HepG2 (cell line): Measurements from ENCODE around the gene DLL3. TPM values are rescaled to one million over a fixed set of nuclear protein-coding genes. Genes with fewer than 3 reads are reported as not detected.

Source experiments
- ATF4 ChIP-seq, 2 experiments: fragments of 450-650 bp in 1 of 2; sonication (generic) in 1 of 2; formaldehyde crosslinking; IDR thresholded peaks; 2 replicates each; pipeline versions ENCODE4 v1.5.0 to v1.8.0; 2020 to 2022; ENCODE audit warnings: mild to moderate bottlenecking in 1 of 2, missing genetic modification reagents in 1 of 2
- EP300 ChIP-seq, 3 experiments: sonication (generic) in 1 of 3; formaldehyde crosslinking in 1 of 3; IDR thresholded peaks; 2 replicates each; pipeline versions ENCODE4 v1.5.1 to v1.6.1; 2011 to 2020; ENCODE audit warnings: low read depth in 2 of 3, low read length in 2 of 3, borderline replicate concordance in 1 of 3, improper control_type of control experiment in 1 of 3, mild to moderate bottlenecking in 1 of 3, missing genetic modification reagents in 1 of 3, moderate library complexity in 1 of 3
- FOXA3 ChIP-seq: IDR thresholded peaks from 2 replicates; pipeline ENCODE4 v1.6.1; 2016; ENCODE audit warnings: missing genetic modification reagents, missing compliant biosample characterization
- HOXA9 ChIP-seq: sonication (generic); formaldehyde crosslinking; IDR thresholded peaks from 2 replicates; pipeline ENCODE4 v1.8.1; 2022; ENCODE audit warnings: missing genetic modification reagents, mild to moderate bottlenecking, moderate library complexity, borderline replicate concordance
- MLXIP ChIP-seq: sonication (generic); formaldehyde crosslinking; IDR thresholded peaks from 2 replicates; pipeline ENCODE4 v1.9.0; 2021; ENCODE audit warnings: missing genetic modification reagents, borderline replicate concordance
- NFE2L1 ChIP-seq: sonication (generic); formaldehyde crosslinking; IDR thresholded peaks from 2 replicates; pipeline ENCODE4 v1.4.0; 2020; ENCODE audit warnings: missing genetic modification reagents, mild to moderate bottlenecking, borderline replicate concordance
- RARA ChIP-seq: IDR thresholded peaks from 2 replicates; pipeline ENCODE4 v1.6.1; 2016; ENCODE audit warnings: missing genetic modification reagents, missing compliant biosample characterization
- RXRA ChIP-seq: sonication (generic); formaldehyde crosslinking; IDR thresholded peaks from 2 replicates; pipeline ENCODE4 v1.5.1; 2020; ENCODE audit warnings: missing genetic modification reagents
- SOX13 ChIP-seq, 3 experiments: fragments of 450-650 bp in 1 of 3; sonication (generic) in 1 of 3; formaldehyde crosslinking in 1 of 3; IDR thresholded peaks in 2 of 3; conservative IDR thresholded peaks in 1 of 3; 2 replicates each; pipeline versions ENCODE4 v1.5.0 to v1.6.1; 2016 to 2020; ENCODE audit warnings: antibody characterized with exemption in 1 of 3, mild to moderate bottlenecking in 1 of 3, missing compliant biosample characterization in 1 of 3, missing genetic modification reagents in 1 of 3, moderate library complexity in 1 of 3
- SP2 ChIP-seq: sonication (generic); formaldehyde crosslinking; IDR thresholded peaks from 2 replicates; pipeline ENCODE4 v1.5.1; 2020; ENCODE audit warnings: mild to moderate bottlenecking, missing genetic modification reagents
- TCF12 ChIP-seq, 2 experiments: fragments of 450-650 bp in 1 of 2; sonication (generic) in 1 of 2; formaldehyde crosslinking in 1 of 2; IDR thresholded peaks; 2 replicates each; pipeline versions ENCODE4 v1.6.1 to v1.8.0; 2017 to 2022; ENCODE audit warnings: antibody characterized with exemption in 1 of 2, mild to moderate bottlenecking in 1 of 2, missing genetic modification reagents in 1 of 2, moderate library complexity in 1 of 2
- THAP7 ChIP-seq: sonication (generic); formaldehyde crosslinking; IDR thresholded peaks from 2 replicates; pipeline ENCODE4 v1.8.1; 2023; ENCODE audit warnings: mild to moderate bottlenecking, missing genetic modification reagents
- TSC22D2 ChIP-seq: sonication (generic); formaldehyde crosslinking; IDR thresholded peaks from 2 replicates; pipeline ENCODE4 v1.5.1; 2020; ENCODE audit warnings: missing genetic modification reagents, mild to moderate bottlenecking, borderline replicate concordance
- ZFP91 ChIP-seq: sonication (generic); formaldehyde crosslinking; IDR thresholded peaks from 2 replicates; pipeline ENCODE4 v1.9.0; 2022; ENCODE audit warnings: missing genetic modification reagents, mild to moderate bottlenecking, borderline replicate concordance
- ZNF281 ChIP-seq: sonication (generic); formaldehyde crosslinking; IDR thresholded peaks from 2 replicates; pipeline ENCODE4 v1.4.0; 2020; ENCODE audit warnings: missing genetic modification reagents, borderline replicate concordance
- ZNF552 ChIP-seq: sonication (generic); formaldehyde crosslinking; IDR thresholded peaks from 2 replicates; pipeline ENCODE4 v1.9.0; 2022; ENCODE audit warnings: missing genetic modification reagents, mild to moderate bottlenecking, borderline replicate concordance
- ZNF558 ChIP-seq: sonication (generic); formaldehyde crosslinking; IDR thresholded peaks from 2 replicates; pipeline ENCODE4 v1.9.0; 2022; ENCODE audit warnings: mild to moderate bottlenecking, missing genetic modification reagents, borderline replicate concordance
- polyA plus RNA-seq, 8 experiments: library from polyadenylated mRNA; depleted of rRNA in 3 of 8; stranded (reverse) in 7 of 8; unstranded in 1 of 8; fragments of >200 nt; fragmentation: Illumina TruSeq in 4 of 8; extraction: Trizol in 4 of 8; gene quantifications; 2 replicates each; pipeline versions ENCODE4 v1.2.1 to v1.2.3, GENCODE V29; 2011 to 2016; ENCODE audit warnings: low read depth in 4 of 8, missing spikeins in 1 of 8, mixed read lengths in 1 of 8; ENCODE audit not compliant: insufficient read depth in 1 of 8
- total RNA-seq, 5 experiments: library from RNA; depleted of rRNA; stranded (reverse); fragments of >200 nt; fragmentation: Illumina TruSeq; extraction: Trizol; gene quantifications; 2 replicates each; pipeline ENCODE4 v1.2.3, GENCODE V29; 2016; ENCODE audit warnings: low read depth in 1 of 5

DLL3 gene
- total and polyA plus RNA-seq, 2 of the 13 experiments (the other 11 are each of a cell fraction or from before 2014, with no cell fraction given): 0.35 to 0.55 TPM

- no peak for TF ChIP-seq NFE2L1 (CRISPR knock-in tag)
- no peak for TF ChIP-seq ZNF558
- no peak for TF ChIP-seq HOXA9
- TF ChIP-seq THAP7 (CRISPR knock-in tag): no peak
- no peak for TF ChIP-seq FOXA3 (CRISPR knock-in tag)
- no peak for TF ChIP-seq TCF12 (IDR thresholded peaks at IDR 0.05)
- no peak for TF ChIP-seq TCF12 (CRISPR knock-in tag; IDR thresholded peaks at IDR 0.05)
- no peak for TF ChIP-seq SOX13 (IDR thresholded peaks at IDR 0.05)
- no peak for TF ChIP-seq SOX13 (CRISPR knock-in tag; conservative IDR thresholded peaks at IDR 0.05 in 1 of 2, IDR thresholded peaks at IDR 0.05 in 1 of 2)
- no peak for TF ChIP-seq SP2
- no peak for TF ChIP-seq ZNF552 (CRISPR knock-in tag)
- no peak for TF ChIP-seq ATF4 (CRISPR knock-in tag; IDR thresholded peaks at IDR 0.05)
- TF ChIP-seq TSC22D2: no peak
- TF ChIP-seq MLXIP: no peak
- no peak for TF ChIP-seq EP300 (IDR thresholded peaks at IDR 0.05; ENCODE audit: low read depth in 2 of 2, low read length in 2 of 2)
- TF ChIP-seq EP300 (CRISPR knock-in tag; IDR thresholded peaks at IDR 0.05; ENCODE audit: borderline replicate concordance): no peak
- peak; percentile 20; the same call in 1 of the 2 replicates for TF ChIP-seq ZFP91 (CRISPR knock-in tag)
- TF ChIP-seq ZNF281 (CRISPR knock-in tag): peak; percentile 74; the same call in 1 of the 2 replicates
- TF ChIP-seq RARA (CRISPR knock-in tag): no peak
- TF ChIP-seq RXRA: no peak
Observed at GRCh38 chr19:39497996-39498797, 550 bp upstream of the DLL3 start (continued).
